ENCODE results near the gene PAX6.

The PAX6 gene

GRCh38 chr11:31797190-31798056 lies 13.7 kb downstream of the PAX6 start:
- DNase-seq (ENCODE audit: low read depth) = no peak

DNA sequence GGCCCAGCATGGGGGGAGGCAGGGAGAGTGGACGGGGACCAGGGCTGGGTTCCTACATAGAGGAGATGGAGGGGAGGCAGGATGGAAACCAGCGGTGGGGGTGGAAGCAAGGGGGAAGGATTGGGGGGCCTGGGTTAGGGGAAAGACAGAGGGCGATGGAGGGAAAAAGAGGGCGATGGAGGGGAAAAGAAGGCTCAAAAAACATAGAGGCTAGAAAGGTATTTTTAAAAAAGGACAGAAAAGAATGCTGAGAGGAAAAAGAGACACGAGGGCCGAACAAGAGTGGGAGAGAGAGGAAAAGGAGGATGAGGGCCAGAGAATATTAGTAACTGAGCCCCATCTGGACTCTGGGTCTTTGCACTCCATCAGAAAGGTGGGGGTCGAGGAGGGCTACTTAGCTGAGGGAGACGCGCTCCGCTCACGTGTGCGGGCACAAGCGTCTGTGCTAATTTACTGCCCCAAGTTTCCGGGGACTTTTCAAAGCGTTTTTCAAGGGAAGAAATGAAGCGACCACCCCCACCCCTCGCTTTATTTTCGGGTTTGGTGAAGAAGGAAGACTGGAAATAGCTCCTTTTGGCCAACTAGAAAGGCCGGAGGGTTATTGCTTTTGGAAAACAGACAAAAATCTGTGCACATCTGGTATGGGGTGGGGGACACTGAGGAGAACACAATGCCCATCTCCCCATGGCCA lies 14.5 kb downstream of the PAX6 start:
- no peak for DNase-seq (ENCODE audit: low read depth)

DNA sequence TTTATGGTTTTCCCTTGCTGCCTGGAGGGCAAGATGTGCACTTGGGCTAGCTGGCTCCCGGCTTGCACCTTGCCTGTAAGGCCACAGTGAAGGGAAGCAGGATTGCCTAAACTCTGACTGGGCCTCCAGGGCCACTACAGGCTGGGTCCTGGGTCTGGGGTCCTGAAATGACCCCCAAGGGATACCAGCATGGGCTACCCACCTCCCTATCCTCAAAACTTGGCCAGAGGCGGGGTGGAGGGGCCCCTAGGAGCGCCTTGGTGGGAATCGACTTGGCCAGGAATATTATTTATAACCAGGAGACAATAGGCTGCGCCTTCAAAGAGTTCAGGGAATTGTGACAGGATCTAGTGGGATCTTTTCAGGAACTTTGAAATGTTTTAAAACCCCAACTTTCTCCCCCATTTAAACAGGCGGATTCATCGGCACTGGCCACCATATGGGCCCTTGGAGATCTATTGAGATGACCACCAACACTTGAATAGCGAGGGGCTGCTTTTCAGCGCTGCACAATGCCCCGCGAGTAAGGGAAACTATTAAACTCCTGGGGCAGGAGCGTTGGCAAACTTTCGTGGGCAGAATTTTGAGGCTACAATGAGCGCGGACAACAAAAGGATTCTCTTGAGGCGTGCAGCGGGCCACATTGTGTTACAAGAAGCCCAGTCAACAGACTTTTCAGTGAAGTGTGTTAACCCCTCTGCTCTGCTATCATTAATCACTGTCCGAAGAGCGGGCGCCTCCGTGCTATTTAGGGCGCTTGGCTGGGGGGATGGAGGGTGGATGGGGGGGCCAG lies 15.2 kb downstream of the PAX6 start:
- DNase-seq (ENCODE audit: low read depth) = no peak

DNA sequence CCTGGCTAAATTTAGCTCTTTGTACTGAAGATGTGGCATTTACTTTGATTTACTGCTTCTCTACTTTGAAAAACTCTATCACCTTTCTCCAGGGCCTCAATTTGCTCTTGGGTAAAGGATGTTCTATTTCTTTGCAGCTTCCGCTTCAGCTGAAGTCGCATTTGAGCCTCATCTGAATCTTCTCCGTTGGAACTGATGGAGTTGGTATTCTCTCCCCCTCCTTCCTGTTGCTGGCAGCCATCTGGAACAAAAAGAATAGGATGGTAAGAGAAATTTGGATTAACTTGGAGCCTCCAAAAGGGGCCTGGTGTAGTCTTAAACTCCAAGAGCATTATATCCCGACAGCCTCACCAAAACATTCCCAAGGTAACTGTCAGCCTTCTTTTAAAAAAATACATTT lies 16.6 kb downstream of the PAX6 start:
- DNase-seq (ENCODE audit: low read depth) = no peak

GRCh38 chr11:31793264-31793663 lies 17.9 kb downstream of the PAX6 start:
- DNase-seq (ENCODE audit: low read depth) = no peak

DNA sequence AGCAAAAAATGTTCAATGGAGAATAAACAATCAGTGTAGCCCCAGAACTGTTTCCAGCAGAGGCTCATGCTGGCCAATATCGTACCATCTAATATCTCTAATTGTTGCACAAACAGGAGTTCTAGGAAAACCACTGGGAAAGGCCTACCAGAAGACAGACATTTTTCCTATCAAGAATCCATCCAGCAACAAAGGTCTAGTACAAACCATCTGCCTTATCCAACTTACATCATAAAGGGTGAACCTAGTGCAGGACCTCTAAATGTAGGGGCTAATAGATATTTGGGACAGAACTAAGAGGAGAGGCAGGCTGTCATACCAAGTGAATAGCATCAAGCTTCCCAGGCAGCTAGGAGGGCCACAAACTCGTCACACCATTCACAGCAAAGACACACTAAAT lies 18.7 kb downstream of the PAX6 start:
- DNase-seq (ENCODE audit: low read depth) = no peak

- no peak for DNase-seq (ENCODE audit: low read depth)
Measured at GRCh38 chr11:31792036-31792435, 19.1 kb downstream of the PAX6 start.

DNA sequence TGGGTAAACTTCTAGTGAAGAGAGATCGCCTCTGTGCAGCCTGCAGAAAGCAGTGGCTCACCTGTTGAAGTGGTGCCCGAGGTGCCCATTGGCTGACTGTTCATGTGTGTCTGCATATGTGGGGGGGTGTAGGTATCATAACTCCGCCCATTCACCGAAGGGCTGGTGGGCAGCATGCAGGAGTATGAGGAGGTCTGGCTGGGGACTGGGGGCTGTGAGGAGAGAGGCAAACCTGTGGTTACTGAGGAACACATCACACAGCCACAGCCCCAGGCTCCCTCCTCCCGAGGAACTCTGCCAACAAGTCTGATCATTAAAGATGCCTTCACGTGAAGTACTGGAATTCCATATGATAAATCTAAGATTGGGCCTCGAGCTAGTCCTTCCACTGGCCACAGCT lies 20.5 kb downstream of the PAX6 start:
- DNase-seq (ENCODE audit: low read depth) = no peak

DNA sequence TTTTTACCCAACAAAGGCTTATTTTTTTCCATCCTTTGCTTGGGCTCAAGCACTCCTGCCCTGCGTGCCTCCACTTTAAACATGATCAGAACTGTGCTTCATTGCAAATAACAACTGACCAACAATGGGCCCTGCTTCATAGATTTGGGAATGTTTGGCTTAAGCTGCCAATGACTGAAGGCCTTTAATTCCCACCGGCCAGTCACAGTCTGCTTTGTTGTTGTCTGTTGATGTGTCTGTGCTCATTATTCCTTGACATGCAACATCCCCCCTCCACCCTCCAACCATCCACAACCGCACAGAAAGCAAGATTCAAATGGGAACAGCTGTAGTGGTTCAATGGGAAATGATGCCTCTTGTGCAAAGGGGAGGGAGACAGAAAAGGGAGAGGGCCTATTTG lies 23.0 kb downstream of the PAX6 start:
- DNase-seq (ENCODE audit: low read depth) = no peak

DNA sequence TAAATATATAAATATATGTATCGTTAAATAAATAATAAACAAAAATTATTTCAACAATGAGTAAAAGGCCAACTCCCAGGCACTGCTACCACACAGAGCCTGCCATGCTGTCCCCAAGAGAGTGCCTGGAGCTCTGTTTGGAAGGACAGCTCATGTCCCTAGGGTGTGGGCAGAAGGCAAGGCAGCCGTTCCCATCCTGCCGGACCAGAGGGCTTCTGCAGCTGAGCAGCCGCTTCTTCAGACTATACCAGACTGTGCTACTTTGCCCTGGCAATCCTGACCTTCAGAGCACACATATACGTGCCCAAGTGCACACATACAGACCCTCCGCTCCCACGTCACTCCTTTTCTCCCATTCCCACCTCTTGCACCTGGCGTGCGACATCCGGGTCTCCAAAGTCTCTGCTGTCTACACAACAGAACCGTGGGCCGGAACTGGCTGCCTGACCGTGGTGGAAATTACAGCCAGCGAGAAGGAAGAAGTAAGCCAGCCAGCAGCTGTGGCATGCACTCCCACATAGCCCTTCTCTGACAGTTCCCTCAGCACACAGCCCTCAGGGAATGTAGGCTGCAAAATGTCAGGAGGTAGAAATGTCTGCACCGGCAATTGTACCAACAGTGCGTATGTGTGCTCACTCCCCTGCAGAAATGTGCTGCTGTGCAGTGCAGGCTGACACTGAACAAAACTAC lies 24.0 kb downstream of the PAX6 start:
- no peak for DNase-seq (ENCODE audit: low read depth)

DNA sequence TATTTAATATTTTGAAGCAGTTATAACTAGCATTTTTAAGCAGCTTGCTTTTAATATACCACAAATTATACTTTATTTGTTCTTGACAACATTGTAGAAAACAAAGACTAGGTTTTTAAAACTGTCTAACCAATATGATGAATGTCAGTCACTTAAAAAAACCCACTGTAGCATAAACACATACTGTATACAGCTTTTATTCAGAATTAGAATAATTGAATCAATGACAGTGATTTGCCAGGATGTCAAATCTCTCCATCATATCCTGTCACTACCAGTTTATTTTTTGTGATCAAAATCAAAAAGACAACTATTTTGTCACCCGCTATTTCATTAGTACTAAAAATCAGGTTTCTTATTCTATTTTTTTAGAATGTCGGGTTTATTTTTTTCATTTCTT lies 26.5 kb downstream of the PAX6 start:
- DNase-seq (ENCODE audit: low read depth) = no peak

DNA sequence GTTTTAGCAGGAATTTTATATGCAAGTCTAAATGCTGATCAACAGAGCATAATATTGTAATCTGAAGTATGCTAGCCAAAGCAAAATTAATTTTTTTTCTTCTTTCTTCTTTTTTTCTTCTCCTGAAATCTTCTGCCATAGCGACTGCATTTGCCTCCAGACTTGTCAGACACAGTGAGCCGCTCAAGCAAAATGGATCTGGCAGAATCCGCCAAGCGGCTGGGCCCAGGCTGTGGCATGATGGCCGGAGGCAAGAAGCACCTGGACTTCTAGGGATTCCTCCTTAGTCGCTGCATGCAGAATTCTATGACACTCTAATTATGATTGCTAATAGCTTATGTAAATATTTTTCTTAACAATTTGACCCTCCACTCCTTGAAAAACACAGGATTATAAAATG lies 27.9 kb downstream of the PAX6 start:
- no peak for DNase-seq (ENCODE audit: low read depth)

- DNase-seq (ENCODE audit: low read depth) = no peak
Measured at GRCh38 chr11:31782257-31782656, 28.9 kb downstream of the PAX6 start.

DNA sequence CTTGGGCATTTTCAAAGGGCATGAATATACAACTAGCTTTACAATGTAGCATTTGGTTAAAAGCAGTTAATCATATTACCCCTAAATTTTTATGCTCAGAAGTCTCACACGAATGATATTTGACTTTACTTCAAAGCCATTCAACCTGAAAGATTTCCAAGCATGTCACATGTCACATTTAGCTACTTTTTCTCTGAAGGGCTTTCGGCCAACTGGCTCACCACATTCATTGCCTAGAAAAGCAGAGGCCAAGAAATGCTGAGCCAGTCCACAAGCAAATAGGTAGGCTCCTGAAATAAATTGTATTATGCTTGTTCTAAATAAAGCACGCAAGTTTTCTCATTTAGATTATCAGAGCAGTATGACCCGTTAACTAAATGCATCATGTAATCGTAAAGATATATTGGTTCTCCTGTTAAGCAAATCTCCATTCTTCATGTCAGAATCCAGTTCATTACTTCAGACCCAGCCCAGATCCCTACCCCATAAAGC lies 30.6 kb downstream of the PAX6 start:
- DNase-seq (ENCODE audit: low read depth) = no peak

- no peak for DNase-seq (ENCODE audit: low read depth)
Measured at GRCh38 chr11:31780078-31780477, 31.0 kb downstream of the PAX6 start.

DNA sequence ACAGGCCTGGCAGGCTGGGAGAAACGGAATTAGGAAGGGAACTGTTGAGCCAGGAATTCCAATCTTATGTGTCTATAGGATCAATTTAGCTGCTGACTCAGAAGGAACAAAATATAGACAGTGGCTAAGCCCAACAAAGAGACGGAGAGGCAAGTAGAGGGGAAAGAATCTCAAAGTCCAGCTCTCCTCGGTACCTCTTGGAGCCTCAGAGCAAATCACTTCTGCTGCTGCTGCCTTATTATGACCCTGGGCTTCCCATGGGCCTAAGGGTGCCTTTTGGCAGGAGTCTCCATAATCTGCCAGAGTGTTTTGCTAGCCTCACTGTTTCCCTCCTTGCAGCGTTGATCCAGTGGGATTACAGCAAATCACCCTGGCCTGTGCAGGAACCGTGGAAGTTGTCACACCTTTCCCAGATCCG lies 31.7 kb downstream of the PAX6 start:
- no peak for DNase-seq (ENCODE audit: low read depth)

DNA sequence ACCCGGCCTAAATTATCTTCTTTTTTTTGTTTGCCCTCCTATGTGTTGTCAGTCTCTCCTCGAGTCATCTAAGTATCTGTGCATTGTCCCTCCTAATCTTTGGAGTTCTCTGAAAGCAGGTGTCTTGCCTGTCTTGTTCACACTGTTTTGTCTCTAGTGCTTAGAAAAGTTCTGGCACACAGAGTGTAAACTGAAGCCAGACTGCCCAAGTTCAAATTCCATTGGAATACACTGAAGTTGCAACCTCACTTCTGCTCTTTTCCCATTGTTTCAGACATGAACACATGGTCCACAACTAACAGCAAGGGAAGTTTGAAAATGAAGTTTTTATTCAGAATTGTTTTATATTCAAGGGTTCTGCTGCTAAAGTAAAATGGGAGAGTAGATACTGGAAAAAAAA lies 38.7 kb downstream of the PAX6 start:
- no peak for DNase-seq (ENCODE audit: low read depth)

DNA sequence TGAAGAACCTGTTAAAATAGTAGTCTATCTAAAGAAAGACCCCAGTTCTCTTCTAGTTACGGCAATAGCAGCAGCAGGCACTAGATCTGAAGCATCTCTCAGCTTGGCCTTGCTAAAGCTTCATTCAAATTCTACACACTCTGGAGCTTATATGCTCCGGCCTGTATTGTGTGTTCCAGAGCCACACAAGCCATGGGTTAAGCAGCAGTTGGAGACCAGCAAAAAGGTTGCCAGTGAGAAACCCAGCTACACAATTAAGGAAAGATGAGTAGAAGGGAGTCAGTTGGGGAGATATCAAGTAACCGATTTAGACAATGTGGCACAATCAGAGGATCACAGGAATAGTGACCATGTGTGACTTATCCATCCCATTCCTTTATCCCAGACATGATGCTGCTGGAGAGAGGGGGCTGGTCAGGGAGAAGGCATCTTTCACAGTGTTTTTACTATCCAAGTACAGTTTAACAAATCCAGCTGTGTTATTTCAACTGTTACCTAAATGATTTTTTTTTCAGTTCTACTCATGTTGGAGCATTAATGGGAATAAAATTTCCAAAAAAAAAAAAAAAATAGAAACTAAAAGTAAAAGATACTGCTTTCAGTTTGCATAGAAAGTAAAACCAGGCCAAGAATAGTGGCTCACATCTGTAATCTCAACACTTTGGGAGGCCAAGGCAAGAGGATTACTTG lies 41.0 kb downstream of the PAX6 start:
- no peak for DNase-seq (ENCODE audit: low read depth)

DNA sequence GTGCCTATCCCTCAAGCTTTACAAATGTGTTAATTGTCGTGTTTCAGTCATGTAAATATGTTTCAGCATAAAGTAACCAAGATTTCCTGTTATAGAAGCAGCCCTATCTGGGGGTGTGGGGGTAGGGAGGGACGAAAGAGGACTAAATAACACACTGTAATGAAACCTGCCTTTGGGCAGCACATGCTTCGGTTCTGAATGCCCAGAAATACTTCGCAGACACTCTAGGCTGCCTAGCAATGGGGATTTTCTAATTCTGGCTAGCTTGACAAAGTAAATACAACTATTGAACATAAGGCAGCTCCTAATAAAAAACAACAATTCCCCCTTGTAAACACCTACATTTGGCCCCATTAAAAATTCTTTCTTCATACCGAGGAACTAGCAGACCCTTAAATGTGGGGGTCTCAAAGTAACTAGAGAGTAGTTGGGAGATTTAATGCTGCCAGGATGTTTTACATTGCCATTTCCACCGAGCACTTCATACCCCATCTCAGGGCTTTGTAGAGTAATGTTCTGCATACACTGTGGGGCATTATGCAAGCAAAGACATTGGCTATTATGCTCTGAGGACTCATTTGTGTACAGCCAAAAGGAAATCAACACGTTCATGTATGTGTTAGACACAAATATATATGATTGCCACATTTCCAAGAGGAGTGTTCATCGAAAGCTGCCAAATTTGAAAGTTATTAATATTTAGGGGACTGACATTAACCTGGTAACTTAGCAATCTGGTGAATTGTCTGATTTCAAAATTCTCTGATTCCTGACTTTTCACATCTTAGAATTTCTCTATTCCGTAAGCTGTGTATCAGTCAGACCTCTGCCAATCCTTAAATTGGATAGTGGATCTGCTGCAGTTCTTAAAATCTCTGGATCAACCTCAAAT lies 42.1 kb downstream of the PAX6 start:
- DNase-seq (ENCODE audit: low read depth) = no peak

DNA sequence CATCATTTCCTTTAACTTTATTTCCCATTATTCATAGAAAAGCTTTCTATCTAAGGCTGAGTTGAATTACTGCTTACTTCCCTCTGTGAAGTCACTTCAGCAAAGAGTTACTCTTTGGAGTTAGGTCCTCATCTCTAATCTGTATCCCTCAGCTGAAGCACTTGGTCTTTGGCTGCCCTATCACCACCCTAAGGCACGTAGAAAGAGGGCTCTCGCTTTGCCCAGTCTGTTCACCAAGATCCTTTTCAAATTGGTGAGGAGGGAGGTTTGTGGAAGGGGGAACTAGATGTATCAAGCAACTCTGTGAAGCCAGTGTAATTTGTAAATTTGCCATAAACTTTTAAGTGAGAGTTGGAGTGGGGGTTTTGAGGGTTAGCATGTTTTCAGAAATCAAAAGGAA lies 43.4 kb downstream of the PAX6 start:
- DNase-seq (ENCODE audit: low read depth) = no peak

Data from activated T-helper 9 cell treated with anti-CD3 and anti-CD28 coated beads, Interleukin-2, amount 50 U/mL, for 16 hours (primary cell).